Mesenteric fat pad (tissue), 1 donor: ENCODE measurements around the gene MICB. TPM values are rescaled to one million over a fixed set of nuclear protein-coding genes. Genes with fewer than 3 reads are reported as not detected.
"Not testable (repeated sequence)": the region's sequence is repeated elsewhere in the genome, so short reads cannot be mapped to it uniquely, and the experiment has no call there.

Experiments used
- DNase-seq: peaks from one replicate; pipeline ENCODE4 v3.0.0-alpha.2; 2020; ENCODE audit warnings: low spot score
- total RNA-seq: library from RNA; stranded (reverse); fragmentation: NEBNext Ultra II Directional; extraction: Animal tissue kit (Norgen Biotek cat#: 25700); gene quantifications from one replicate; pipeline ENCODE4 v1.2.1, GENCODE V29; 2021
- donor health status: DM: yes; HTN: yes; CAD: no.

MICB gene
- total RNA-seq, 1 donor from 2014 or later = 4.5 TPM

GRCh38 chr6:31535538-31536324 lies 37.8 kb downstream of the MICB start:
- no peak for DNase-seq

GRCh38 chr6:31538805-31539400 lies 41.0 kb downstream of the MICB start:
- DNase-seq = no peak

GRCh38 chr6:31540640-31541039 lies 42.7 kb downstream of the MICB start:
- no peak for DNase-seq

- DNase-seq = no peak
Observed at GRCh38 chr6:31541059-31541657, 43.2 kb downstream of the MICB start.

- peak; percentile 97 for DNase-seq
Observed at GRCh38 chr6:31541658-31542521, 43.9 kb downstream of the MICB start, which contains the start of gene DDX39B. Gene DDX39B (minus strand): TSS chr6:31542003. CDS start chr6:31540532, 1,471 bp downstream.

- no peak for DNase-seq
Observed at GRCh38 chr6:31543639-31544038, 45.7 kb downstream of the MICB start.

GRCh38 chr6:31544676-31545075 lies 46.7 kb downstream of the MICB start:
- DNase-seq = no peak

GRCh38 chr6:31545291-31545690 lies 47.3 kb downstream of the MICB start:
- no peak for DNase-seq

GRCh38 chr6:31546339-31546957 lies 48.5 kb downstream of the MICB start, which contains the start of gene ATP6V1G2:
Gene ATP6V1G2 (minus strand): TSS chr6:31546608. CDS start chr6:31546559, 49 bp downstream.
- no peak for DNase-seq

GRCh38 chr6:31546958-31547726 lies 49.2 kb downstream of the MICB start, which contains the start of gene NFKBIL1:
Gene NFKBIL1 (plus strand): TSS chr6:31547608. CDS start chr6:31547695, 87 bp downstream.
- peak; percentile 96 for DNase-seq

- no peak for DNase-seq
Observed at GRCh38 chr6:31547727-31548543, 50.0 kb downstream of the MICB start.

GRCh38 chr6:31548544-31548873 lies 50.6 kb downstream of the MICB start:
- DNase-seq = no peak

GRCh38 chr6:31551371-31551770 lies 53.4 kb downstream of the MICB start:
- not testable (repeated sequence) for DNase-seq

- DNase-seq = no peak
Observed at GRCh38 chr6:31556307-31556706, 58.4 kb downstream of the MICB start.

GRCh38 chr6:31557443-31558317 lies 59.7 kb downstream of the MICB start:
- DNase-seq = no peak

- DNase-seq = no peak
Observed at GRCh38 chr6:31558318-31558625, 60.3 kb downstream of the MICB start.

- no peak for DNase-seq
Observed at GRCh38 chr6:31558631-31559500, 60.9 kb downstream of the MICB start.
